Aorta (tissue), 5 donors: Measurements from ENCODE around the gene PHKA2. TPM values are rescaled to one million over a fixed set of nuclear protein-coding genes. Genes with fewer than 3 reads are reported as not detected.

Source experiments
- ATAC-seq: fragments of 200-7000 bp; cut with Tn5 transposase; one replicate; pipeline ENCODE4 v1.9.1; 2022; ENCODE audit warnings: moderate library complexity; ENCODE audit not compliant: low FRiP score
- DNase-seq, 2 donors: peaks; one replicate each; pipeline ENCODE4 v3.0.0-alpha.2; 2020
- H3K27ac ChIP-seq, 2 donors: one replicate each; pipeline ENCODE4 v1.5.1; 2013; ENCODE audit warnings: low read length in 2 of 2, mild to moderate bottlenecking in 2 of 2, moderate library complexity in 2 of 2, control low read depth in 1 of 2, inconsistent platforms in 1 of 2, low read depth in 1 of 2
- H3K27me3 ChIP-seq, 2 donors: one replicate each; pipeline ENCODE4 v1.6.1; 2013; ENCODE audit warnings: control low read depth in 1 of 2, low read length in 1 of 2, mild to moderate bottlenecking in 1 of 2, moderate library complexity in 1 of 2; ENCODE audit not compliant: insufficient read depth in 2 of 2, control insufficient read depth in 1 of 2
- H3K36me3 ChIP-seq, 2 donors: one replicate each; pipeline ENCODE4 v1.6.1; 2013; ENCODE audit warnings: control low read depth in 1 of 2, low read length in 1 of 2, mild to moderate bottlenecking in 1 of 2; ENCODE audit not compliant: insufficient read depth in 2 of 2, control insufficient read depth in 1 of 2
- H3K4me1 ChIP-seq, 2 donors: one replicate each; pipeline ENCODE4 v1.6.1; 2013; ENCODE audit warnings: low read length in 2 of 2, control low read depth in 1 of 2, mild to moderate bottlenecking in 1 of 2, moderate library complexity in 1 of 2; ENCODE audit not compliant: insufficient read depth in 2 of 2, control insufficient read depth in 1 of 2
- H3K4me3 ChIP-seq, 2 donors: one replicate each; pipeline ENCODE4 v1.5.1; 2013; ENCODE audit warnings: low read length in 2 of 2, control low read depth in 1 of 2, mild to moderate bottlenecking in 1 of 2
- H3K9me3 ChIP-seq: one replicate; pipeline ENCODE4 v1.6.1; 2013; ENCODE audit warnings: mild to moderate bottlenecking, low read length; ENCODE audit not compliant: control insufficient read depth
- WGBS, 2 donors: extraction: QIAGEN DNeasy Blood & Tissue Kit; methylation state at CpG; one replicate each; pipeline ENCODE4 v1.1.7; 2013; 5-methylcytosine and 5-hydroxymethylcytosine counted together
- intact Hi-C, 2 donors: fragments of 100-400 bp; cut with DNase I; formaldehyde crosslinking; loops; one replicate each; pipeline versions ENCODE4 v1.14.2 to v1.15.0; 2022
- polyA plus RNA-seq, 2 donors: library from polyadenylated mRNA; stranded (reverse); fragments of 200-250 nt; gene quantifications; one replicate each; pipeline ENCODE4 v1.2.3, GENCODE V29; 2013
- total RNA-seq, 2 donors: library from RNA; stranded (reverse); fragmentation: NEBNext Ultra II Directional; extraction: Animal tissue kit (Norgen Biotek cat#: 25700); gene quantifications; one replicate each; pipeline ENCODE4 v1.2.1, GENCODE V29; 2021
- donor health status: healthy with polysubstance abuse.
- donor health status: Bipolar disorder and iron deficiency.
- donor health status: DM: no; HTN: no; CAD: no.
- donor health status: DM: no; HTN: no; CAD: no.
- donor health status: DM: yes; HTN: yes; CAD: no.

Gene PHKA2
- total and polyA plus RNA-seq, 4 donors, result 1.5 to 45.6 (median 27.9) TPM

DNA sequence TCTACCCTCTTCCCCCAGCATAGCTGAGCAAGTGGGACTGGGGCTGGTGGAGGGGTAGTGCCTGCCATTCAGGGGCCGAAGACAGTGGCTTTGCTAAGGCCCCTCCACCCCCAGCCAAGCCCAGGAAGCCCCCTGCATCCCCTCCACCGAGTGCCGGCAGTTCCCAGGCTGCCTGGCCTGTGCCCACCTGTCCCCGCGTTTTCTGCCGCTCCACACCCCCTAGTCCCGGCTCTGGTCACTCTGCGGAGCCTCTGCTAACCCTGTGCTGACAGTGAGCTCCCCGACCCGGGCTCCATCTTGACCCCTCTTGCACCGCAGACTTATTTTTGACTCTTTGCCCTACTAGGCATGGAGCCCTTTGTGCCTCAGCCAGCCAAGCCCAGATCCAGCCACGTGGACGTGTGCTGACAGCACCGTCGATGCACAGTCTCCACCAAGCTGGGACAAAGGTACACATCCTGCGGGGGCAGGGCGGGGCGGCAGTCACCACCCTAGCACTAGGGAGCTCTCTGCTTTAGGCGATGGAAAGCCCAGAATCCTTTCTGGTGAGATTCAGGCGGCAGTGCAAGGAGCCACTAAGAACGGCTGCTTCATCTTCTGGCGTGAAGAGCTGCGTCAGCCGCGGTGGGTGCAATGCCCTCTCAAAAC is 96.6 kb downstream of the PHKA2 start:
- H3K27me3 ChIP-seq, result no peaks in the 10 kb centered on the region
- intact Hi-C loops, result loop anchor here (2.0 to 10.0 kb wide), 3 partner anchors 52 to 462 kb away; partner anchors contain the start of gene CDKL5 (in 1 of the 2)
- 30 to 38% methylated on average over 25 of the region's 25 CpGs for WGBS, 2 donors
- no peak overlapping the region for H3K4me3 ChIP-seq
- DNase-seq, result peak; percentile 48 to 77
- no peaks in the 10 kb centered on the region for H3K4me1 ChIP-seq
- H3K9me3 ChIP-seq, result no peaks in the 10 kb centered on the region
- ATAC-seq, result peak; percentile 20
- peak overlapping the region; percentile 12 to 81 for H3K27ac ChIP-seq
- no peaks in the 10 kb centered on the region for H3K36me3 ChIP-seq

DNA sequence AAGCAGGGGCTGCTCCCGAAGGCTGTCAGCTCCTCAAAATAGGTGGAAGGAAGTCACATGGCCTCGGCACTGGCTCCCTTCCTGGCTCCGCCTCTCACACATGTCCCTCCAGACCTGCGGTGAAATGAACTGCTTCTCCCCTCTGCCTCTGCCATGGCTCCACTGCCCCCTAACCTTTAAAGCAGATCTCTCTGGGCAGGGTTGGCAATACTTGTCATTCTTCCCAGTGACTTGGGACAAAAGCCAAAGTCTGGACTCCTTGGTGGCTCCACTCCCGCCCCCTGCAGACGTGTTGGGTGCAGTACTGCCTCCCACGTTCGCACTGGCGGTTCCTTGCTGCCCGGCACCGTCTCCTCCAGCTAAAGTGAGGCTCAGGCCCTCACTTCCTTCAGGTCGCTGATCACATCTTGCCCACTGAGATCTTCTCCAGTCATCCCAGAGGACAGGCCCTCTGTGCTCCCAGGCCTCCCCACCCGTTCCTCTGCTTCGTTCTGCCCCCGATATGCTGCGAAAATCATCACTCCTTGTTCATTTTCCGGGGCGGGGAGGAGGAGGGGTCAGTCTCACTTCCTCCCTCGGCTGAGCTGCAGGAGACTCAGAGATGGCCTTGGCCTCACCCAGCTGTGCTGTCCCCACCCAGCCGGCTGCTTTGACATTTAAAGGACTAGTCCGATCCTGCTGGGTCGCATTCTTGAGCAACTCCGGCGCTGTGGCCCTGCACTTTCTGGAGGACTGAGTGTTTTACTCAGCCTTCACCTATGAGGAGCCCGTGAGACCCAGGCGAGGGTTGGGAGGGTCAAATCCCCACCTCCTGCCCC is 97.4 kb downstream of the PHKA2 start:
- intact Hi-C loops, result loop anchor here (2.0 to 10.0 kb wide), 3 partner anchors 52 to 462 kb away; partner anchors contain the start of gene CDKL5 (in 1 of the 2)
- no peaks in the 10 kb centered on the region for H3K4me1 ChIP-seq
- no peak overlapping the region for H3K4me3 ChIP-seq
- H3K36me3 ChIP-seq, result no peaks in the 10 kb centered on the region
- WGBS, 2 donors, result 4 to 25% methylated on average over 26 of the region's 26 CpGs
- peak overlapping the region; percentile 38 to 81 for H3K27ac ChIP-seq
- H3K9me3 ChIP-seq, result no peaks in the 10 kb centered on the region
- H3K27me3 ChIP-seq, result no peaks in the 10 kb centered on the region
- DNase-seq, result peak; percentile 86 to 91
- ATAC-seq, result peak; percentile 87

DNA sequence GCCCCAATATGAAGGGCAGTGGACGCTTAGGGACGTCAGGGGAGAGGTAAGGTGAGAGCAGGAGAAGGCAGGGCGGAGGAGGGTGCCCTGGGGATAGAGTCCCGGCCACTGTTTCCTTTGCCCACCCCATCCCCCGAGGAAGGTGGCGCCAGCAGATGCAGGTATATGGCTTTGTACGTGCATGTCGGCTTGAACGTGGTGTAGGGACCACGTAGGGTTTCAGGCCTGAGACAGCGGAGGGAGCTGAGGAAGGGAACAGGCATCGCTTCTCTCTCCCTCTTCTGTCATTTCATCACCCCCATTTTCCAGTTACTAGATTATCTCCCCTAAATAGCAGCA is 97.9 kb downstream of the PHKA2 start:
- no peak for DNase-seq
- H3K9me3 ChIP-seq, result no peaks in the 10 kb centered on the region
- no peak for ATAC-seq
- H3K27ac ChIP-seq, result peak overlapping the region; percentile 38 to 81
- H3K36me3 ChIP-seq, result no peaks in the 10 kb centered on the region
- no peaks in the 10 kb centered on the region for H3K4me1 ChIP-seq
- intact Hi-C loops, result loop anchor here (2.0 to 10.0 kb wide), 3 partner anchors 51 to 461 kb away; partner anchors contain the start of gene CDKL5 (in 1 of the 2)
- H3K4me3 ChIP-seq, result no peak overlapping the region
- no peaks in the 10 kb centered on the region for H3K27me3 ChIP-seq
- WGBS, 2 donors, result 1 to 36% methylated on average over 12 of the region's 12 CpGs

DNA sequence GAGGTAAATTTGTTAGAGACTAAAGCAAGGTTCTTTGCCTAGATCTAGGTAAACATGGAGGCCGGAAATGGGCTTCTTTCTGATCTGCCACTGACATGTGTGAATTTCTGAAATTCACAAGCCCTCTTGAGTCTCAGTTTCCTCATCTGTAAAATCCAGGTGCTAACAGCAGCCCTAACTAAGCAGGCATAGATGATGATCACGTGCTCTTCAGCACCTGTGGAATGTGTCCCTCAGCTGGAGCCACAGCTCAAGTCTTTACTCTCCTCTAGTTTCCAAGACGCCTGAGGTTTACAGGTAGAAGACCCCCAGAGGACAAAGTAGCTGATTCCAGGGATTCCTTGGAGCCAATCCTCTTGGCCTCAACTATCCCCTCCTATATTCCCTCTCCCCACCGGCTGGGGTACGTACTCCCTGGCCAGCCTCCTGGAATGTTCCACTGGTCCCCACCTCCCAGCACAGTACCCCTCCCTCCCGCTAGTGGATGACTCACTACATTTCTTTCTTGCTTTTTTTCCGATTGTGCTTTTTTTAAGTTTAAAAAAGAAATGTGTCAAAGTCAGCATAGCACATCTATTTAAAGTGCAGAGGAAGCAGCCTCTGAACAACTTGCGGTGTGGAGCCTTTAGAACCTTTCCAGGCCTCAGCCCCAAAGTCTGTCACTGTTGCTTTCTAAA is 98.4 kb downstream of the PHKA2 start:
- H3K27ac ChIP-seq, result peak overlapping the region; percentile 38 to 81
- no peaks in the 10 kb centered on the region for H3K9me3 ChIP-seq
- ATAC-seq, result peak; percentile 51
- no peak overlapping the region for H3K4me3 ChIP-seq
- H3K36me3 ChIP-seq, result no peaks in the 10 kb centered on the region
- 16 to 32% methylated on average over 8 of the region's 8 CpGs for WGBS, 2 donors
- H3K27me3 ChIP-seq, result no peaks in the 10 kb centered on the region
- no peaks in the 10 kb centered on the region for H3K4me1 ChIP-seq
- DNase-seq, result peak in 1 of 2 donors; percentile 80
- intact Hi-C loops, result loop anchor here (2.0 to 10.0 kb wide), 3 partner anchors 51 to 461 kb away; partner anchors contain the start of gene CDKL5 (in 1 of the 2)

DNA sequence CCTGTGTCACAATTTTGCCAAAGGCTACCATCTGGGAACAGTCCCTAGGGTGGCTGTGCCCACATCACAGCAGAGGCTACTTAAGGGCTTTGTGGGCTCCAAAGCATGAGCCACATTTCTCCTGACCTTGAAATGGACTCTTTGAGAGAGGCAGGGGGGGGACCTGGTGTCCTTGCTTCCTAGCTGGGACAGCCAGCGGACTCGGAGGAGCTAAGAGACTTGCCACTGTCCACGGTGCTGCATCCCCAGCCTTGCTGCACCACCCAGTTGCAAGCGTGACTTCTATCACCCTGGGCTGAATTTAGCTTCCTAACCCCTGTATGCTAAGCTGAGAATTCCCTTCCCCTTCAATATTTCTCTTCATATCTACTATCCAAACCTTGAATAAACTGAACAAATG is 99.0 kb downstream of the PHKA2 start:
- DNase-seq, result peak in 1 of 2 donors; percentile 67
- ATAC-seq, result no peak
- Histone ChIP-seq H3K4me3 (no peak overlapping the region), H3K27ac (peak overlapping the region; percentile 18 to 50), H3K4me1 (no peaks in the 10 kb centered on the region), H3K36me3 (no peaks in the 10 kb centered on the region), H3K27me3 (no peaks in the 10 kb centered on the region), H3K9me3 (no peaks in the 10 kb centered on the region)
- intact Hi-C loops, result loop anchor here (5.0 to 10.0 kb wide), 3 partner anchors 50 to 208 kb away; no protein-coding TSS in a partner anchor
- 38 to 48% methylated on average over 4 of the region's 4 CpGs for WGBS, 2 donors

DNA sequence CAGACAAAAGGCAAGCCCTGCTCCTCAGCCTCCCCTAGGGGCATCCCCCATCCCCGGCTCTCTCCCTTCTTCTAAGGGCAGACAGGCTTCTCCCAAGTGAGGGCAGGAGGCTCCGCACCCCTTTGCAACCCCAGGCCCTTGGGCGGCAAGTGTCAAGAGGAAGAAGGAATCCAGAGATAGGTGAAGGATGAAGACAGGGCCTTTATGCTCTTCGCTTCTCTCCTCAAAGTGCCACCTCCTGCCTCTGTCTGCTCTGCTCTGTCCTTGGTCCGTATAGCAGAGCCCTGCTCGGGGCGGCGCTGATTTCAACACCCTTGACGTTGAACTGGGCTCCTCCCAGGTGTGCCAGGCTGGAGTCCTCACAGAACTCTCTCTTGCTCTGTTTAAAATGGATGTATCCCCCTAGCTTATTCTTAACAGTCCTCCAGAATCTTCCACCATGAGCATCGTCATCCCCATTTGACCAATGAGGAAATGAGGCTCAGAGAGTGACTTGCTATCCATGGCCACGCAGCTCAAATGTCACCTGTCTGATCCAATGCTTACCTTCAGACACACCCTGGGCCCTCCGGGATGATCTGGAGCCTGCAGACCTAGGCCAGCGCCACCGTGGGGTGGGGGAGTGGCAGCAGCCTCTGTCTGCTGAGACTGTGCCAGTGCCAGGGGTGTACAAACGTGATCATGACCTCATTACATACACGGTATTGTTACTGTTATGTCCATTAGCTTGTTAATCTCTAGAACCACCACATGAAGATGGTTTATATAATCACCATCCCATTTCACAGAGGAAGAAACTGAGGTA is 99.8 kb downstream of the PHKA2 start:
- no peaks in the 10 kb centered on the region for H3K36me3 ChIP-seq
- H3K4me1 ChIP-seq, result no peaks in the 10 kb centered on the region
- 68 to 70% methylated on average over 15 to 16 of the region's 16 CpGs for WGBS, 2 donors
- intact Hi-C loops, result loop anchor here in 1 of 2 donors (5.0 to 10.0 kb wide), 2 partner anchors 49 to 197 kb away; no protein-coding TSS in a partner anchor
- no peaks in the 10 kb centered on the region for H3K27me3 ChIP-seq
- H3K4me3 ChIP-seq, result no peak overlapping the region
- ATAC-seq, result no peak
- H3K9me3 ChIP-seq, result no peaks in the 10 kb centered on the region
- peak overlapping the region; percentile 18 to 88 for H3K27ac ChIP-seq
- peak; percentile 14 to 72 for DNase-seq

DNA sequence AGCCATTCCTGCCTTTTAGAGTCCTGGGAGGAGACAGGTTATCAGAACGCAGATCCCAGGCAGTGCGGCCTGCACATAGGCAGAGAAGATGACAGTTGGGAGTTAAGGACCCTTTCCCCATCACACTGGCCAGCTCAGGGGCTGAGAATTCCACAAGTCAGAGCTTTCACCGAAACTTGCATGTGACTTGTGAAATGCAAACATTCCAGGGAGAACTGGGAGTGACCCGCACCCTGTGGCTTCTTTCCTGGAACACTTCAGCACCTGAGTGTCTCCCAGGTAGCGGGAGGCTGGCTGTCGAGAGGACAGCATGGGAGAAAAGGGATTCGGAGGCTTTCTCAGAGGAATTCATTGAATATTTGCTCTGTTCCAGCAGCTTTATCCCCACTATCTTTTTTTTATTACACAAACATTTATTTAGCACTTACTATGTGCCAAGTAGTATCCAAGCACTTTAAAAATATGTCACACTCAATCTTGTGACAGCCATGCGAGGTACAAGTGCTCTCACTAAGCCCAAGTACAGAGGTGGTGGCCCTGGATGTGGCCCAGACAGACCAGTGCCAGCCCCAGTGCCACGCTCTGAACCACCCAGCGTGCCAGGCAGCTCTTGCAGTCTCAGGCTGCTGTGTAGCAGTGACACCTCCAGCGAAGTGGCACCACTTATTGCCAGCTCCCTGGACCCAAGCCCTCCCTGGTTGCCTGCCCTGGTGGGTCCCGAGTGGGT is 100.5 kb downstream of the PHKA2 start:
- peak overlapping the region in 1 of 2 donors; percentile 88 for H3K27ac ChIP-seq
- intact Hi-C loops, result loop anchor here in 1 of 2 donors (5.0 to 10.0 kb wide), 2 partner anchors 49 to 196 kb away; no protein-coding TSS in a partner anchor
- no peaks in the 10 kb centered on the region for H3K4me1 ChIP-seq
- no peaks in the 10 kb centered on the region for H3K27me3 ChIP-seq
- H3K4me3 ChIP-seq, result no peak overlapping the region
- ATAC-seq (no peak), DNase-seq (peak; percentile 53 to 80)
- H3K36me3 ChIP-seq, result no peaks in the 10 kb centered on the region
- no peaks in the 10 kb centered on the region for H3K9me3 ChIP-seq
- 16 to 44% methylated on average over 12 of the region's 12 CpGs for WGBS, 2 donors
